B cell (primary cell): ENCODE measurements around the gene ATG7. TPM values are rescaled to one million over a fixed set of nuclear protein-coding genes. Genes with fewer than 3 reads are reported as not detected.

ENCODE experiments used
- ATAC-seq: fragments of 200-7000 bp; cut with Tn5 transposase; one replicate; pipeline ENCODE4 v1.10.0; 2021; ENCODE audit warnings: low read depth, mild to moderate bottlenecking, moderate number of reproducible peaks, moderate library complexity
- CTCF ChIA-PET: fragments of 350-600 bp; sonication (Branson Sonifier 250); formaldehyde crosslinking; loops from one replicate; lab custom pipeline; 2021; ENCODE audit warnings: antibody characterized with exemption, inconsistent platforms; lab: Charles Lee
- POLR2A ChIA-PET: fragments of 350-600 bp; sonication (Branson Sonifier 250); formaldehyde crosslinking; loops from one replicate; lab custom pipeline; 2021; ENCODE audit warnings: antibody characterized with exemption; lab: Charles Lee
- DNase-seq: peaks from one replicate; pipeline ENCODE4 v3.0.0; 2013
- H2AFZ ChIP-seq: 2 replicates; pipeline ENCODE4 v1.6.1; 2012; ENCODE audit warnings: mild to moderate bottlenecking, low read depth, low read length; ENCODE audit not compliant: insufficient read depth, poor library complexity, severe bottlenecking
- H3K27ac ChIP-seq, 2 donors: 1 replicate in 1 of 2; 2 replicates in 1 of 2; pipeline ENCODE4 v1.5.1; 2012 to 2013; ENCODE audit warnings: low read length in 2 of 2, mild to moderate bottlenecking in 2 of 2, moderate library complexity in 1 of 2
- H3K27me3 ChIP-seq, 4 experiments: fragments of 200-600 bp in 1 of 4; sonication (generic) in 1 of 4; replicated peaks in 1 of 4; 1 replicate in 2 of 4; 2 replicates in 2 of 4; pipeline versions ENCODE4 v1.6.1 to v1.7.0; 2013 to 2016; ENCODE audit warnings: low read length in 3 of 4, mild to moderate bottlenecking in 2 of 4, mixed read lengths in 1 of 4, moderate library complexity in 1 of 4; ENCODE audit not compliant: insufficient read depth in 4 of 4, control insufficient read depth in 3 of 4; ENCODE audit errors: control extremely low read depth in 1 of 4
- H3K36me3 ChIP-seq, 2 experiments: replicated peaks in 1 of 2; 1 replicate in 1 of 2; 2 replicates in 1 of 2; pipeline versions ENCODE4 v1.6.1 to v1.7.1; 2013; ENCODE audit warnings: low read length in 1 of 2; ENCODE audit not compliant: insufficient read depth in 2 of 2, control insufficient read depth in 1 of 2; ENCODE audit errors: control extremely low read depth in 1 of 2, extremely low read depth in 1 of 2
- H3K4me1 ChIP-seq, 2 donors: fragments of 200-600 bp in 1 of 2; sonication (generic) in 1 of 2; 1 replicate in 1 of 2; 2 replicates in 1 of 2; pipeline versions ENCODE4 v1.5.1 to v1.6.1; 2013 to 2017; ENCODE audit warnings: low read length in 2 of 2; ENCODE audit not compliant: control insufficient read depth in 2 of 2, insufficient read depth in 2 of 2
- H3K4me2 ChIP-seq: replicated peaks from 2 replicates; pipeline ENCODE3; 2012; ENCODE audit warnings: mild to moderate bottlenecking, low read depth, low read length; ENCODE audit not compliant: poor library complexity, severe bottlenecking
- H3K4me3 ChIP-seq, 5 experiments: fragments of 200-600 bp in 1 of 5; sonication (generic) in 1 of 5; 1 replicate in 3 of 5; 2 replicates in 2 of 5; pipeline versions ENCODE4 v1.5.1 to v1.7.0; 2011 to 2016; ENCODE audit warnings: low read length in 4 of 5, mild to moderate bottlenecking in 4 of 5, low read depth in 2 of 5, control low read depth in 1 of 5, moderate library complexity in 1 of 5; ENCODE audit not compliant: insufficient read depth in 1 of 5; ENCODE audit errors: control extremely low read depth in 1 of 5, extremely low read depth in 1 of 5
- H3K79me2 ChIP-seq: fragments of 200-600 bp; sonication (generic); one replicate; pipeline ENCODE4 v1.6.0; 2016; ENCODE audit warnings: low read length; ENCODE audit not compliant: control insufficient read depth, insufficient read depth
- H3K9ac ChIP-seq: fragments of 200-600 bp; sonication (generic); 2 replicates; pipeline ENCODE4 v1.6.1; 2017; ENCODE audit warnings: mild to moderate bottlenecking, low read length, moderate library complexity
- H3K9me3 ChIP-seq, 3 donors: one replicate each; pipeline versions ENCODE4 v1.6.1 to v1.7.1; 2013; ENCODE audit warnings: low read length in 2 of 3; ENCODE audit not compliant: control insufficient read depth in 2 of 3, insufficient read depth in 1 of 3; ENCODE audit errors: control extremely low read depth in 1 of 3
- H4K20me1 ChIP-seq: 2 replicates; pipeline ENCODE4 v1.6.0; 2012; ENCODE audit warnings: mild to moderate bottlenecking, low read length; ENCODE audit not compliant: insufficient read depth, control insufficient read depth, poor library complexity, severe bottlenecking
- H3K27ac Mint-ChIP-seq: one replicate; pipeline ENCODE4 v1.8.0; 2021; ENCODE audit warnings: mixed read lengths
- H3K27me3 Mint-ChIP-seq: one replicate; pipeline ENCODE4 v1.8.0; 2021; ENCODE audit warnings: mixed read lengths
- H3K4me1 Mint-ChIP-seq: one replicate; pipeline ENCODE4 v1.8.0; 2021; ENCODE audit warnings: mixed read lengths
- H3K4me3 Mint-ChIP-seq: one replicate; pipeline ENCODE4 v1.8.0; 2021; ENCODE audit warnings: mixed read lengths
- H3K9me3 Mint-ChIP-seq: one replicate; pipeline ENCODE4 v1.8.0; 2022; ENCODE audit warnings: mixed read lengths; ENCODE audit not compliant: insufficient read depth
- EZH2 ChIP-seq: IDR thresholded peaks from 2 replicates; pipeline ENCODE4 v1.6.1; 2012; ENCODE audit warnings: borderline replicate concordance, low read depth, mild to moderate bottlenecking, moderate library complexity, low read length; ENCODE audit not compliant: insufficient read depth, poor library complexity, severe bottlenecking
- WGBS: methylation state at CpG from one replicate; pipeline ENCODE4 v1.1.5; 2013; ENCODE audit warnings: missing lambda C conversion rate; ENCODE audit not compliant: insufficient coverage; 5-methylcytosine and 5-hydroxymethylcytosine counted together
- intact Hi-C: fragments of 100-400 bp; cut with micrococcal nuclease; formaldehyde crosslinking; loops from one replicate; pipeline ENCODE4 v1.10.0; 2022
- polyA plus RNA-seq: library from polyadenylated mRNA; depleted of rRNA; stranded (reverse); fragments of >200 nt; gene quantifications from 2 replicates; pipeline ENCODE4 v1.2.3, GENCODE V29; 2012
- total RNA-seq, 2 donors: library from RNA; stranded (reverse); fragments of 120-200 nt in 1 of 2; gene quantifications; 1 replicate in 1 of 2; 2 replicates in 1 of 2; pipeline versions ENCODE4 v1.2.3 to v1.2.4, GENCODE V29; 2013 to 2022
- TF ChIP-seq, protein P1 (sequence below): fragments of 200-600 bp; IDR thresholded peaks from one replicate; pipeline ENCODE4 v1.8.0; 2022; ENCODE audit warnings: antibody characterized with exemption, mild to moderate bottlenecking

Gene ATG7
- total and polyA plus RNA-seq, 2 donors (not counting 1 experiment from before 2014, with no cell fraction given): 13.9 to 66.4 TPM

DNA sequence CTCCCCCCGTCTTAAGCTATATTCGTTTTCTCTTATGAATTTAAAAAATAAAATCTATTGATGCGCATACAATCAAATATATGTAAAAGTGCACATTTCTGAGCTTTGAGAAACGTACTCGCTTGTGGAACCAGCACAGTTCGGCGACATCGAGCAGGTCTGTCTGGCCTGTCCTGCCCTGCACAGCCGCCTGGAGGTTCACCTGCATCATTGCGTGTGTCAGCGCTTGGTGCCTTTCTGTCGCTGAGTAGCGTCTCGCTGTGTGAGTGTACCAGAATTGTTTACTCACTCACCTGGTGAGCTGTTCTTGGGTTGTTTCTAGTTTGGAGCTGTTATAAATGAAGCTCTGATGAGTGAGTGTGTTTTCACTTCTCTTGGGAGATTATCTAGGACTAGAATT is 267.5 kb downstream of the ATG7 start:
- H2AFZ ChIP-seq: no peak overlapping the region
- no peaks in the 10 kb centered on the region for H3K4me1 ChIP-seq
- intact Hi-C loops: no loop called here
- POLR2A ChIA-PET: no interaction called here
- no peak overlapping the region for H3K4me3 ChIP-seq
- CTCF ChIA-PET: no interaction called here
- no peak for TF ChIP-seq EZH2
- TF ChIP-seq, protein P1, sequence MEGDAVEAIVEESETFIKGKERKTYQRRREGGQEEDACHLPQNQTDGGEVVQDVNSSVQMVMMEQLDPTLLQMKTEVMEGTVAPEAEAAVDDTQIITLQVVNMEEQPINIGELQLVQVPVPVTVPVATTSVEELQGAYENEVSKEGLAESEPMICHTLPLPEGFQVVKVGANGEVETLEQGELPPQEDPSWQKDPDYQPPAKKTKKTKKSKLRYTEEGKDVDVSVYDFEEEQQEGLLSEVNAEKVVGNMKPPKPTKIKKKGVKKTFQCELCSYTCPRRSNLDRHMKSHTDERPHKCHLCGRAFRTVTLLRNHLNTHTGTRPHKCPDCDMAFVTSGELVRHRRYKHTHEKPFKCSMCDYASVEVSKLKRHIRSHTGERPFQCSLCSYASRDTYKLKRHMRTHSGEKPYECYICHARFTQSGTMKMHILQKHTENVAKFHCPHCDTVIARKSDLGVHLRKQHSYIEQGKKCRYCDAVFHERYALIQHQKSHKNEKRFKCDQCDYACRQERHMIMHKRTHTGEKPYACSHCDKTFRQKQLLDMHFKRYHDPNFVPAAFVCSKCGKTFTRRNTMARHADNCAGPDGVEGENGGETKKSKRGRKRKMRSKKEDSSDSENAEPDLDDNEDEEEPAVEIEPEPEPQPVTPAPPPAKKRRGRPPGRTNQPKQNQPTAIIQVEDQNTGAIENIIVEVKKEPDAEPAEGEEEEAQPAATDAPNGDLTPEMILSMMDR: no peak
- no peak overlapping the region for H3K9ac ChIP-seq
- Mint-ChIP-seq H3K27me3 (no peaks in the 10 kb centered on the region), H3K4me3 (no peak overlapping the region), H3K27ac (no peak overlapping the region), H3K4me1 (no peaks in the 10 kb centered on the region), H3K9me3 (no peaks in the 10 kb centered on the region)
- no peak overlapping the region for H3K4me2 ChIP-seq
- H3K27me3 ChIP-seq: no peaks in the 10 kb centered on the region
- ATAC-seq (no peak), DNase-seq (no peak)
- no peak overlapping the region for H3K27ac ChIP-seq
- peaks cover 0 to 8% (median 0%) of the 10 kb centered on the region in 3 donors for H3K9me3 ChIP-seq
- WGBS: 98% methylated on average over 11 of the region's 14 CpGs
- H4K20me1 ChIP-seq: no peaks in the 10 kb centered on the region
- H3K36me3 ChIP-seq: no peaks in the 10 kb centered on the region
- no peaks in the 10 kb centered on the region for H3K79me2 ChIP-seq

- CTCF ChIA-PET: no interaction called here
- Histone ChIP-seq H3K4me2 (no peak overlapping the region), H3K9me3 (peaks cover 0 to 9% (median 0%) of the 10 kb centered on the region in 3 donors), H3K9ac (no peak overlapping the region), H2AFZ (no peak overlapping the region), H3K36me3 (no peaks in the 10 kb centered on the region), H3K27me3 (no peaks in the 10 kb centered on the region), H3K27ac (no peak overlapping the region), H3K79me2 (no peaks in the 10 kb centered on the region), H3K4me1 (no peaks in the 10 kb centered on the region), H4K20me1 (no peaks in the 10 kb centered on the region), H3K4me3 (no peak overlapping the region)
- 99% methylated on average over 12 of the region's 16 CpGs for WGBS
- ATAC-seq: no peak
- POLR2A ChIA-PET: no interaction called here
- Mint-ChIP-seq H3K4me3 (no peak overlapping the region), H3K27me3 (no peaks in the 10 kb centered on the region), H3K27ac (no peak overlapping the region), H3K4me1 (no peaks in the 10 kb centered on the region), H3K9me3 (no peaks in the 10 kb centered on the region)
- DNase-seq: no peak
- intact Hi-C loops: no loop called here
- no peak for TF ChIP-seq EZH2
- TF ChIP-seq, protein P1: no peak
Observed at GRCh38 chr3:11541321-11542303, 269.4 kb downstream of the ATG7 start.
